Stimulated activated CD4-positive, alpha-beta T cell treated with anti-CD3 and anti-CD28 coated beads, TNF-alpha, amount 100 ng/mL, for 4 hours (primary cell): ENCODE measurements around the gene EXOC3.
"Not testable (repeated sequence)": the region's sequence is repeated elsewhere in the genome, so short reads cannot be mapped to it uniquely, and the experiment has no call there.

ENCODE experiments used
- DNase-seq, 3 experiments: peaks; one replicate each; pipeline ENCODE4 v3.0.0-alpha.2; 2020; ENCODE audit warnings: low read depth in 3 of 3

Gene EXOC3

GRCh38 chr5:473551-474192 is 30.7 kb downstream of the EXOC3 start:
- peak in 1 of 3 experiments; percentile 29 for DNase-seq

- DNase-seq, result not testable (repeated sequence)
Observed at GRCh38 chr5:474232-474839, 31.4 kb downstream of the EXOC3 start.

- no peak for DNase-seq
Observed at GRCh38 chr5:474840-475661, 32.1 kb downstream of the EXOC3 start.

- DNase-seq, result no peak
Observed at GRCh38 chr5:475704-476101, 32.7 kb downstream of the EXOC3 start.

- DNase-seq, result no peak
Observed at GRCh38 chr5:476102-476813, 33.3 kb downstream of the EXOC3 start.

- DNase-seq, result no peak
Observed at GRCh38 chr5:476814-477175, 33.8 kb downstream of the EXOC3 start.

GRCh38 chr5:477247-477646 is 34.3 kb downstream of the EXOC3 start:
- DNase-seq, result no peak

GRCh38 chr5:477871-478270 is 34.9 kb downstream of the EXOC3 start:
- DNase-seq, result no peak

- DNase-seq, result no peak
Observed at GRCh38 chr5:478369-478981, 35.5 kb downstream of the EXOC3 start.

- DNase-seq, result no peak
Observed at GRCh38 chr5:478982-479535, 36.1 kb downstream of the EXOC3 start.

GRCh38 chr5:479566-480319 is 36.8 kb downstream of the EXOC3 start:
- no peak for DNase-seq

GRCh38 chr5:481347-481746 is 38.4 kb downstream of the EXOC3 start:
- DNase-seq, result no peak

- no peak for DNase-seq
Observed at GRCh38 chr5:482021-482420, 39.0 kb downstream of the EXOC3 start.

- DNase-seq, result no peak
Observed at GRCh38 chr5:482506-482905, 39.5 kb downstream of the EXOC3 start.

GRCh38 chr5:483011-483410 is 40.0 kb downstream of the EXOC3 start:
- no peak for DNase-seq

GRCh38 chr5:483434-484140 is 40.6 kb downstream of the EXOC3 start:
- DNase-seq, result no peak

GRCh38 chr5:484556-484955 is 41.6 kb downstream of the EXOC3 start:
- DNase-seq, result no peak

GRCh38 chr5:485113-485945 is 42.4 kb downstream of the EXOC3 start:
- DNase-seq, result no peak

GRCh38 chr5:485946-486491 is 43.0 kb downstream of the EXOC3 start:
- no peak for DNase-seq
